Articular chondrocyte of knee joint (primary cell): ENCODE data around the gene PLEKHN1. TPM values are rescaled to one million over a fixed set of nuclear protein-coding genes. Genes with fewer than 3 reads are reported as not detected.

ENCODE experiments used
- small RNA-seq: library from RNA; depleted of rRNA; stranded (forward); fragments of <200 nt; gene quantifications from one replicate; pipeline ENCODE3, GENCODE V24; 2012
- total RNA-seq: library from RNA; depleted of rRNA; stranded (reverse); fragments of >200 nt; gene quantifications from 2 replicates; pipeline ENCODE4 v1.2.3, GENCODE V29; 2012

The PLEKHN1 gene
- total RNA-seq: 0.76 and 0.91 TPM in 2 replicates

DNA sequence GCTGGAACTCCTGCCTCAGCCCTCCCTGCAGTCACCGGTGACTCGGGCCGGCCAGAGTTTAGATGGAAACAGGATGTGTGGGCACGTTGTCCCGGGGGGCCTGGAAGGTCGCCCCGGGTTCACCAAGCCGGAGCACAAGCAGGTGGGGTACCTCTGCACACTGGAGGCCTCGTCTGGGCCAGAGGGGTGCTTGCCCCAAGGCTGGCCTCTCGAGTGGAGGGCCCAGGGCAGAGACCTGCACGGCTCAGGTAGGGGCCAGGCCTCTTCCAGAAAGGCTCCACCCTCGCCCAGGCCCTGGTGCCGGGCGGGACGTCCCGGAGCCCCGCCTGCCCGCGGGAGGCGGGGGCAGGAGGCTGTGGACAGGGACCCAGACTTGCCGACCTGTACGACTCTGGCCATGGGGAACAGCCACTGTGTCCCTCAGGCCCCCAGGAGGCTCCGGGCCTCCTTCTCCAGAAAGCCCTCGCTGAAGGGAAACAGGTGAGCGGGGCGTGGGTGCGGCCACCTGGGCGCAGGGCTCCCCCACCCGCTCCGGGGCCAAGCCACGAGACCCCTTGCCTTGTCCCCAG lies at the start of gene PLEKHN1:
PLEKHN1 (plus strand) TSS at position 348 of the 569 bp plus-strand sequence; CDS start at position 398, 50 bp downstream.

GRCh38 chr1:923131-923990 lies 42.9 kb upstream of the PLEKHN1 start, which contains the start of gene SAMD11:
Gene SAMD11 (plus strand): TSS chr1:923923. CDS start chr1:924432, 509 bp downstream.

DNA sequence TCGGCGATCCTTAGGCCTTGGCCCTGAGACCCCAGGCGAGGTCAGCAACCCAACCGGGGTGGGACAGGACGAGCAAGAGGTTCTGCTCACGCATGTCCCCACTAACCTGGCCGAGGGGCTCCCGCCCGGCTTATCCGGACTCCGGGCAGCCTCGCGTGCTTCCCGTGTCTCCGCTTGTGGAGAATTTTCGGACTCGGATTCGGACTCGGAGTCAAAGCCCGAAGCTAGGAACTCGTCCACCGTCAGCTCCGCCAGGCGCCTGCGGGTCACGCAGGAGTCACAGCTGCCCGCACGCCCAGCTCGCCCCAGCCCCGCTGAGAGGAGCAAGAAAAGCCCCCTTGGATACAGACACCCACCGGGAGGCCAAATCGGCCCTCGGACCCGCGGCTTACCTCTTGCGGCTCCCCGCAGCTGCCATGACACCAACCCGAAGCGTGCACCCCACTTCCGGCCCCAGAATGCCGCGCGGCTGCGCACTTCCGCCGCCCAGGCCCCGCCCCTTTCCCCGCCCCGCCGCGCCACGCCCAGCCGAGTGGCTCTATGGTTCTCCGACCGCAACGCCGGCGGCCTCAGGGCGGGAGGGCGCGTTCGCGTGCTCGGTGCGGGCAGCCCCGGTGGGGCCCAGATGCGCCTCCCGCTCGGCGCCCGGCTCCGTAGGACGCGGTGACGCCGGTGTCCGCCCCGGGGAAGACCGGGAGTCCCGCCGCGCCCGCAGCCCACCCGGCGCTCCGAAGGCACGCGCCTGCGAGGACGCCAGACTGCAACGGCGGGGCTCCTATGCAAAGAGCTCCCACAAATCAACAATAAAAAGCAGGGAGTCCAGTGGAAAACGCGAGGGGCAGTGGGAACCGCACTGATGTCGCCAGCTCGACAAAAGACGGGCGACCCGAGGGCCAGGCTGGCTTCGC lies 7.2 kb upstream of the PLEKHN1 start, which contains the start of gene NOC2L:
NOC2L (minus strand) TSS at position 434 of the 908 bp plus-strand sequence; CDS start at position 418, 16 bp downstream.

DNA sequence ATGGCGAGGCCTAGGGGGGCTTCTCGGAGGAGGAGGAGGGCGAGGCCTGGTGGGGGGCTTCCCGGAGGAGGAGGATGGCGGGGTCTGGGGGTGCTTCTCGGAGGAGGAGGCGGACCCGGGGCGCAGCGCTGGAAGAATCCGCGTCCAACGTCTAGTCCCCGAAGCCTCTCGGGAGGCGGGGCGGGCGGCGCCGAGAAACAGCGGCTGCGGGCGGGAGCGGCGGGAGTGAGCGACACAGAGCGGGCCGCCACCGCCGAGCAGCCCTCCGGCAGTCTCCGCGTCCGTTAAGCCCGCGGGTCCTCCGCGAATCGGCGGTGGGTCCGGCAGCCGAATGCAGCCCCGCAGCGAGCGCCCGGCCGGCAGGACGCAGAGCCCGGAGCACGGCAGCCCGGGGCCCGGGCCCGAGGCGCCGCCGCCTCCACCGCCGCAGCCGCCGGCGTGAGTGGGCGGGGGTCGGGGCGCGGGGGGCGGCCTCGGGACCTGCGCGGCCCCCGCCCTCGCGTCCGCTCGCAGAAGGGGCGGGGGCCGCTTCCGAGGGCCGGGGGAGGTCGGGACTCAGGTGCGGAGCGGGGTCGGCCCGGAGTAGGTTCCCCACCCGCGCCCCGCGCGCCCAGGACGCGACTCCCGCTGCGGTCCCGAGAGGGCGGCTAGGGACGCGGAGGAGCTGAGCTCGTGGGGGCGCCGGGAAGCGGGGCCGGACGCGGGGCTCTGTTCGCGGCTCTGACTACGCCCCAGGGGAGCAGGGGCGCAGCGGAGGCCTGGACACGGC lies 5.7 kb upstream of the PLEKHN1 start, which contains the start of gene KLHL17:
KLHL17 (plus strand) TSS at position 222 of the 769 bp plus-strand sequence; CDS start at position 332, 110 bp downstream.

GRCh38 chr1:981955-982558 lies 15.8 kb downstream of the PLEKHN1 start, which contains the start of gene PERM1:
Gene PERM1 (minus strand): TSS chr1:982093. CDS start chr1:981029, 1,064 bp downstream.

DNA sequence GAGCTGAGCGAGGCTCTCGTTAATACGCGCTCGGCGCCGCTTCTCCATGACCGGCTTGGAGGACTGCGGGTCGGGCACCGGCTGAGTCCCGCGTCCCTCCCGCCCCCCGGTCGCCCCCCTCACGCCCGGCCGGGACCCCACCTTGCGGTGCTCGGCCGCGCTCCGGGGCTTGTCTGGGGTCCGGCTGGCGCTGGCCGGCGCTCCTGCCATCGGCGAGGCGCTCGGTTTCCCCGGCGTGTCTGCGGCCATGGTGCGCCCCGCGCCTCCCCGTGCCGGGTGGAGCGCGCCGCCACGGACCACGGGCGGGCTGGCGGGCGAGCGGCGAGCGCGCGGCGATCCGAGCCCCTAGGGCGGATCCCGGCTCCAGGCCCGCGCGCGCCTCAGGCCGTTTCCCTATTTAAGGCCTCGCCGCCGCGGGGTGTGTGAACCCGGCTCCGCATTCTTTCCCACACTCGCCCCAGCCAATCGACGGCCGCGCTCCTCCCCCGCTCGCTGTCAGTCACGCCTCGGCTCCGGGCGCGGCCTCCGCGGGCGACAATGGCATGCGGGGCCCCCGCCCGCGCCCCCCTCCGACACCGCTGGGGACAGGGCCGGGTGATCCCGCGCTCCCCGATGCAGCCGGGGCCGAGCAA lies 33.6 kb downstream of the PLEKHN1 start, which contains the start of gene HES4:
HES4 (minus strand) TSS at position 373 of the 632 bp plus-strand sequence; CDS start at position 249, 124 bp downstream.

DNA sequence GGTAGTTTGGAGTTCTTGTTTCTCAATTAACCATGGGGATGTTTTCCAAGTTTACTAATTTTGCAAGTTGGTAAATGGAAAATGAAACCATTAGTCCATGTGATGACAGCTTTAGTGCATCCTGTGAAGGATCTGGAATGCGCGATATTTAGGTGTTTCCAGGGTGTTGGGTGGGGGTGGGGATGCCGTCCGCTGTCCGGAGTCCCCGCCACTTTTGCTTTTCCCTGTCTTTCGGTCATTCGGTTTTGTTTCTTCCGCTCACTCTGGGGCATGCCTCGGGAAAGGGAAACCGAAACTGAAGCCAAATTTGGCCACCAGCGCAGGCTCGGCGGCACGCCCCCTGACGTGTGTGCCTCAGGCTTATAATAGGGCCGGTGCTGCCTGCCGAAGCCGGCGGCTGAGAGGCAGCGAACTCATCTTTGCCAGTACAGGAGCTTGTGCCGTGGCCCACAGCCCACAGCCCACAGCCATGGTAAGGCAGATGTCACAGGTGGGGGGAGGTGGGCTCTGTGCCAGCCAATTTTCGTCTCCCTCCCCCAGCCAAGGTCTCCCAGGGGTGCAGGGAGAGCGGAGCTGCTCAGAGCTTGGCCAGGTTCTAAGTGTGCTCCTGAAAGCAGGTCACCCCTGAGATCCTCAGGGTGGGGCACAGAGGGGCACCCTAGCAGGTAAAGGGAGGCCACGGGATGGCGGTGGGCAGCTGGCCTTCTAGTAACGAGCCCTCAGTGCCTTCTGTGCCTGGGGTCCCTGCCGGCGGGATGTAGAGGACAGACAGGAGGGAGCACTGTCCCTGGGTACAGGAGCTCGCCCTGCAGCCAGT lies 47.0 kb downstream of the PLEKHN1 start, which contains the start of gene ISG15:
ISG15 (plus strand) TSS at position 393 of the 817 bp plus-strand sequence; CDS start at position 470, 77 bp downstream.

DNA sequence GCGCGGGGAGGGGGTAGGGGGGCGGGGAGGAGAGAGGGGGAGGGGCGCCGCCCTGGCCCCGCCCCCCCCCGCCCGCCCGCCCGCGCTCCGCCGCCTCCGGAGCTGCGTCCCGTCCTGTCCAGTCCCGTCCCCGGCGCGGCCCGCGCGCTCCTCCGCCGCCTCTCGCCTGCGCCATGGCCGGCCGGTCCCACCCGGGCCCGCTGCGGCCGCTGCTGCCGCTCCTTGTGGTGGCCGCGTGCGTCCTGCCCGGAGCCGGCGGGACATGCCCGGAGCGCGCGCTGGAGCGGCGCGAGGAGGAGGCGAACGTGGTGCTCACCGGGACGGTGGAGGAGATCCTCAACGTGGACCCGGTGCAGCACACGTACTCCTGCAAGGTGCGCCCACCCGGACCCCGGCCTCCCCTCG lies 53.7 kb downstream of the PLEKHN1 start, which contains the start of gene AGRN:
AGRN (plus strand) TSS at position 121 of the 405 bp plus-strand sequence; CDS start at position 174, 53 bp downstream.

Small RNA genes lying within 50 kb of the gene (small RNA-seq; reads per million reads assigned to genes)
- gene AL645608.3: not detected

Other genes with a start within 250 kb of the PLEKHN1 start
- gene SAMD11, start 42.6 kb upstream of the PLEKHN1 start, total RNA-seq: 19.9 and 36.2 TPM in 2 replicates
- 47.2 and 47.3 TPM in 2 replicates for gene NOC2L, start 7.2 kb upstream of the PLEKHN1 start, total RNA-seq
- gene KLHL17, start 5.9 kb upstream of the PLEKHN1 start, total RNA-seq: 2.7 and 4.3 TPM in 2 replicates
- gene PERM1, start 15.6 kb downstream of the PLEKHN1 start, total RNA-seq: 0.13 TPM in 1 of 2 replicates, not detected in the other
- 0.91 and 4.0 TPM in 2 replicates for gene HES4, start 33.6 kb downstream of the PLEKHN1 start, total RNA-seq
- gene ISG15, start 47.0 kb downstream of the PLEKHN1 start, total RNA-seq: 22.7 and 38.0 TPM in 2 replicates
- gene AGRN, start 53.6 kb downstream of the PLEKHN1 start, total RNA-seq: 19.3 and 22.5 TPM in 2 replicates
- gene RNF223, start 107.8 kb downstream of the PLEKHN1 start, total RNA-seq: not detected in 2 replicates
- 4.8 and 5.2 TPM in 2 replicates for gene C1orf159, start 149.6 kb downstream of the PLEKHN1 start, total RNA-seq
- not detected in 2 replicates for gene TTLL10, start 207.4 kb downstream of the PLEKHN1 start, total RNA-seq
- gene TNFRSF18, start 240.1 kb downstream of the PLEKHN1 start, total RNA-seq: 0.32 and 0.39 TPM in 2 replicates
- 0.13 TPM in 1 of 2 replicates, not detected in the other for gene TNFRSF4, start 247.7 kb downstream of the PLEKHN1 start, total RNA-seq